GM18909 (cell line): ENCODE measurements around the gene NCKAP5.

Experiments
- ATAC-seq: cut with Tn5 transposase; IDR thresholded peaks from one replicate; pipeline ENCODE4 v1.9.1; 2021; ENCODE audit warnings: mild to moderate bottlenecking; ENCODE audit not compliant: unreplicated experiment, poor library complexity

The NCKAP5 gene

GRCh38 chr2:132760971-132761370 lies 807.3 kb downstream of the NCKAP5 start:
- no peak for ATAC-seq

GRCh38 chr2:132760405-132760804 lies 807.9 kb downstream of the NCKAP5 start:
- ATAC-seq = no peak

- no peak for ATAC-seq
Observed at GRCh38 chr2:132758995-132759394, 809.3 kb downstream of the NCKAP5 start.

GRCh38 chr2:132757676-132758075 lies 810.6 kb downstream of the NCKAP5 start:
- ATAC-seq = no peak

DNA sequence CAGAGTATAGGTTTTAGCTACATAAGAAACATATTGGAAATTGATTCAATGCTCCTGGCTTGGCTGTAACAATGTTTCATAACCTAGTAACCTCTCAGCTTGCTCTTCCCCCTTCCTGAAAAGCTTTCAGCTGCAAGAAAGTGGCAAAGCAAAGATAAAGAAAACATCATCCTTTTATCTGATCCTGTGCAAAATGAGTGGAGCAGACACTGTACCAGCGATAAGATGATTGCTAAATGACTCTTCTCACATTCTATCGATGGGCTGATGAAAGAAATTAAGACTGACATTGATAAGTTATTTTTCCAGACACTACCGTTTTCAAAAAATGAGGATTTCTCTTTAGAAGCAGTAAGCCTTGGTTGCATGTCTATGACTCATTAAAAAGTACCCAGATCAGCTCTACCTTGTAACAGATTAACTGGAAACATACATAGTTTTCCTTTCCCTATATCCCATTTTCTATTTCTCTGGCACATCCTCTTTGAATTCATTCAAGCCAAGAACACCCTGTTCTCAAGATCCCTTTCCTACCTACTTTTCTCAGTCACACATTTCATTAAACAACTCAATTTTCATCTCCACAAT lies 811.2 kb downstream of the NCKAP5 start:
- ATAC-seq = no peak

DNA sequence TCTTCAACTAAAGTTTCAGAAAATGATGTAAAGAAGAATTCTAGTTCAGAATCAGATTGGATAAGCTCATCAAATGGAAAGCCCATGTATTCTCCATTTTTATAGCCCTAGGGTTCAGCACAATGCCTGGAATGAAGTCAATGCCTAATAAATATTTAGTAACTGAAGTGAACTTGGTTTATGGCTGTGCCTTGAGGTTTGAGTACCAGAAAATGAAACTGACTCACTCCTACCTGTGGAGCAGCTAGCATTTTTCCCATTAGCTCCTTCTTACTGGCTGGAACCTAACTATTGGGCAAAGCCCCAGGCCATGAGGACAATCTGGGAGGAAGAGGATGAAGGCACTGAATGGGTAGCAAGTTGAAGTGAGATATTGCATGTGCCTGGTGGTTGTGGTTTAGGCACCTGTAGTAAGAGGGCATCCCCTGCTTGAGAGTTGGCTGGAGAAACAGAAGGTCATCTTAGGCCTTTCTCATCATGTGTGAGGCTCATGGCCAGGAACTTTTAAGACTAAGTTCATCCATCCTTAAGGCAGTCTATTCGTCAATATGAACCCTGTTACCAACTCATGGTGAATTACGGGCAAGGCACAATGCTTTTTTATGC lies 813.3 kb downstream of the NCKAP5 start:
- no peak for ATAC-seq

- ATAC-seq = no peak
Observed at GRCh38 chr2:132754392-132754791, 813.9 kb downstream of the NCKAP5 start.

DNA sequence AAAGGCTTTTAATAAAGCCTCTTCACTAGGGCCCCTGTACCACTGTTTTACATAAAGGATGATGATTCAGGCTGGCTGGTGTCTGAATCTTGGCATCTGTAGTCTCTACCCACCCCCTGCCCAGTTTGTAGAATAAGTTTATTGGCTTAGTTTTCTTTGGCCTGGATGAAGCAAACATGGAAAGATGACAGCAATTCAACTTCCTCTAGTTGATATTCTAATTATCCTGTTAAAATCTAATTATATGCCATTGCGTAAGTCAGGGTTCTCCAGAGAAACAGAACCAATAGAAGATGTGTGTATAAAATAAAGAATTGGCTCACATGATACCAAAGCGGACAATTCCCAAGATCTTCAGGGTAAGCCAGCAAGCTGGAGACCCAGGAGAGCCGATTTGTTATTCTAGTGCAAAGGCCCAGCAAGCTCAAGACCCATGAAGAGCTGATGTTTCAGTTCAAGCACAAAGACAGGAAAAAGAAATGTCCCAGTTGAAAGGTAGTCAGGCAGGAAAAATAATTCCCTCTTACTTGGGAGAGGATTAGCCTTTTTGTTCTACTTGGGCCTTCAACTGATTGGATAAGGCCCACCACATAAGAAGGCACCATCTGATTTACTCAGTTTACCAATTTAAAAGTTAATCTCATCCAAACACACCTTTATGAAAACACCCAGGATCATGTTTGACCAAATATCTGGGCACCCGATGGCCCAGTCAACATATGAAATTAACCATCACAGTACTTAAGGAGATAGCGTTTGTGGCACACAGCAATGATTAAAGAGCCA lies 815.6 kb downstream of the NCKAP5 start:
- no peak for ATAC-seq

DNA sequence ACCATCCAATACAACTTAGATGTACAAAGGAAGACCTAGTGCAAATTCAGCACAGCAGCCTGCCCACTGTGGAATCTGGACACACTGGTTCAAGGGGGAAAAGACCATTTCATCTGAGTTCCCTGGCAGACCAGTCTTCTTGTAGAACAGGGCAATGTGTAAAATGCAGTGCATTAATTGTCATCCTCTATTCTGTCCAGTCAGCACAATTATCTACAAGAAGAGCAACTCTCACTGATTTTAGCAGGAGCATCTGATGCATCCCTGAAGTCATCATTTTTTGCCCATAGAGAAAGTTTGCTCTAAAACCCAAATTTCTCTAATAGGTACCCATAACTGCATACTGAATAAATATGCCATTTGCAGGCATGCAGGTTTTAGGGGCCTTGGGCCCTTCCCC lies 816.4 kb downstream of the NCKAP5 start:
- no peak for ATAC-seq

- no peak for ATAC-seq
Observed at GRCh38 chr2:132750606-132751005, 817.7 kb downstream of the NCKAP5 start.

DNA sequence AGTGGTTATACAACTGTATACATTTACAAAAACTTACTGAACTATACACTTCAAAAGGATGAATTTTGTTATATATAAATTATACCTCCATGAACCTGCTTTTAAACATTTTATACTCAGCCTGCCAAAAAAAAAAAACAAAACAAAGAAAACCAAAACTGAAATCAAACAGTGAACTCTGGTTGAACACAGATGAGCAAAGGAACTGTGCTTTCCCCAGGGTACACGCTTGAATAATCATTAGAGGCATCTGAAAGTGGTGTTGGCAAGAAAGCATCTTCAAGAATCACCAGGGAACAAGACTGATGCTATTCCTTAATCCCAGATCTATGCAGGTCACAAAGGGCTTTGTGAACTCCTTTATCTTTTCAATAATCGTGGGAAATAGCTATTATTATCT lies 821.2 kb downstream of the NCKAP5 start:
- ATAC-seq = peak; percentile 67

- no peak for ATAC-seq
Observed at GRCh38 chr2:132741754-132742153, 826.5 kb downstream of the NCKAP5 start.

DNA sequence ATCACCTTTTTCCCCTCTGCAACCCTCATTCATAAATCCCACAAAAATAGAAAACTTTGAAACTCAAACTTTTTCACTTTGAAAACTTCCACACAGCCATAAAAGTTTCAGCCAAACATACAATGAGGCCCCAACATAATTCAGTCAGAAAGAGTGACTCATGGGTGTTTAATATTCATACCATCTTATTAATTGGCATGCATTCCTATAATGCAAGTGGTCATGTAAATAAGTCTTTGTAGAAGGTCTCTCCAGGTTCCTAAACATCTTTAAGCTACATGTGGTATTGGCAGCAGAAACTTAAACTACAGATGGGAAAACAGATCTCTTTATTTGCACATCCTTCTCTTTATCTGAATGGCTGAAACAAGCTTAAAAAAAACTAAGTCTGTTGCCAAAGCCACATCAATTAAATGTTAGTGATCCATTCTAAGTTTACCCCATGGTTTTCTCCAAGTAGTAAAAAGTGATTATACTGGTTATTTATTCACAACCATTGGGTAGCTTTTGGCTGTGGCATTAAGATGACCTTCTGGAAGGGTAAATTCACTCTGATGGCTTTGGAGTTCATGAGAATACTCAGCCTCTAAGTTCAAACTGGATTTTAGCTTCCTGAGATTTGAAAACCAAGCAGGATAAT lies 828.1 kb downstream of the NCKAP5 start:
- ATAC-seq = no peak

GRCh38 chr2:132738223-132738622 lies 830.0 kb downstream of the NCKAP5 start:
- no peak for ATAC-seq

DNA sequence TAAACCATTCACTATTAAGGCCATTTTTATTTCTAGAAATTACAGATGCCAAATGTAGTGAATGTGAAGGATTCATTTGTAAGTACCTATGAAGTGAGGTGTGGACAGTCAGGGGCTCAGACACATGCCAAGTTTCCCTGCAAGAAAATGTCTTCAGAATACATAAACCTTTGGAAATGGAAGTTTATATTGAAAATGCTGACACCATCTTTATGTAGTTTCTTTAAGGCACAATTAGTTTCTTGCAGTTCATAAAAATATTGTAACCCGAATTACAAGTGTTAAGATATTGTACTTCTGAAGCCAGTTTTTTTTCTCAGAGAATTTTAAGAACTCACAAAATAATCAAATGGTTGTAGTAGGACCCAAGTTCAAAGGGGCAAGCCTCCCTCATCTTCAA lies 832.2 kb downstream of the NCKAP5 start:
- no peak for ATAC-seq

- no peak for ATAC-seq
Observed at GRCh38 chr2:132734961-132735360, 833.3 kb downstream of the NCKAP5 start.

DNA sequence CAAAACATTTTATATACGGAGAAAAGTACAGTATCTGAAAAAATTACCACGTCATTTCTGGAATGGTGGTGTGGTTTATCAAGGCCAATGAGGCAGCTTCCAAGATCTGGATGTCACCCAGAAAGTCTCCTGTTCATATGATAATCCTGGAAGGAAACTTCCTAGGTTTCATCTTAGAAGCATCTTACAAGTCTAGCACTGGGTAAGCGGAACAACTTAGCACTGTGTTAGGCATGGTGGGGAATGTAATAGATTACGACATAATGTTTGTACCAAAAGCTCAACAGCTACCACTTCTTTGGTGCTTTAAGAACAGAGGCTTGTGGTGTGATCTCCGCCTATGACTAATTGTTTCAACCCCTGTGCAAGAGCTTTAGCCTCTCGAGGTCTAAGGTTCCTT lies 835.2 kb downstream of the NCKAP5 start:
- no peak for ATAC-seq

GRCh38 chr2:132732694-132733093 lies 835.6 kb downstream of the NCKAP5 start:
- no peak for ATAC-seq

- ATAC-seq = no peak
Observed at GRCh38 chr2:132731441-132731840, 836.8 kb downstream of the NCKAP5 start.

DNA sequence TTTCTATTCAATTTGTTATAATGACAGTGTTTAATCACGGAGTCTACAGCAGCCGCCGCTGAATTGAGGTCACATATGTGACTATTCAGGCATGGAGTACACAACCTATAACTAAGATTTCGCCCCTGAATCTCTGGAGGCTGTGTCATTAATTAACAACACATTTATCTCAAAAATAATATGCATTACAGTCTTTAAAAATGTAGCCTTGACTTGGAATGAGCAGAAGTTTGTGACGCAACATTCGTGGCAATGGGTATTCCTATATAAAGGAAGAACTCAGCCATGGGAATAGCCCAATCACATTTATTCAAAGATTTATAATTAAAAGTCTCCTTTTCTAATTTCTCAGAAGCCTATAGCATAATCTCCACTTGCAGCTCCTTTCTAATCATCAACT lies 837.7 kb downstream of the NCKAP5 start:
- no peak for ATAC-seq

DNA sequence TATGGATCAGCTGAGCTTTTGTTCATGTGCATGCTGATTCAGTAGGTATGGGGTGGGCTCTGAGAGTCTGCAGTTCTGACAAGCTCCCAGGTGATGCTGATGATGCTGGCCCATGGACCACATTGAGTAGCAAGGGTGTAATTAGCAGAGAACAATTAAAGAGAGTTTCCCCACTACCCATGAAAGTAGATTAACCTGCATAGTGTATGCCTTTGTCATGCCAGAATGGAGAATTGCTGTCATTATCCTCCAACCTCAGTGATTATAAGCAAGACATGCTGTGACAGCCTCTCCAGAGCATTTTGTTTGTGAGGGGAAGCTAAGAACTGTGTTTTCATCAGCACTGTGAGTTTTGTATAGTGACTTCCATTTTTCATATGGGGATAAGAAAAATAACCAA lies 838.7 kb downstream of the NCKAP5 start:
- ATAC-seq = no peak
